ENCODE measurements around the gene PRICKLE4. TPM values are rescaled to one million over a fixed set of nuclear protein-coding genes. Genes with fewer than 3 reads are reported as not detected.
A peak's percentile ranks its signal among the peaks of the same experiment; 100 is the strongest.
"Not testable (repeated sequence)": the region's sequence is repeated elsewhere in the genome, so short reads cannot be mapped to it uniquely, and the experiment has no call there.

PRICKLE4 gene
- total RNA-seq, 1 donor from 2014 or later = 13.1 TPM

- no peak for DNase-seq (ENCODE audit: low spot score)
These were observed 36.3 kb upstream of the PRICKLE4 start for GRCh38 chr6:41744236-41744787.

- DNase-seq (ENCODE audit: low spot score) = no peak
These were observed 34.5 kb upstream of the PRICKLE4 start for GRCh38 chr6:41746107-41746506.

GRCh38 chr6:41747256-41748101 lies 33.1 kb upstream of the PRICKLE4 start, which contains the start of gene PGC:
PGC (minus strand) TSS chr6:41747397; CDS start chr6:41747334, 63 bp downstream.
- DNase-seq (ENCODE audit: low spot score) = no peak

GRCh38 chr6:41748102-41748477 lies 32.5 kb upstream of the PRICKLE4 start:
- DNase-seq (ENCODE audit: low spot score) = no peak

GRCh38 chr6:41748542-41748941 lies 32.0 kb upstream of the PRICKLE4 start:
- no peak for DNase-seq (ENCODE audit: low spot score)

GRCh38 chr6:41750374-41750773 lies 30.2 kb upstream of the PRICKLE4 start:
- no peak for DNase-seq (ENCODE audit: low spot score)

GRCh38 chr6:41755895-41756294 lies 24.7 kb upstream of the PRICKLE4 start:
- DNase-seq (ENCODE audit: low spot score) = no peak

GRCh38 chr6:41756354-41756753 lies 24.2 kb upstream of the PRICKLE4 start:
- DNase-seq (ENCODE audit: low spot score) = no peak

GRCh38 chr6:41757271-41757670 lies 23.3 kb upstream of the PRICKLE4 start:
- no peak for DNase-seq (ENCODE audit: low spot score)

GRCh38 chr6:41757931-41758640 lies 22.5 kb upstream of the PRICKLE4 start:
- DNase-seq (ENCODE audit: low spot score) = no peak

- DNase-seq (ENCODE audit: low spot score) = no peak
These were observed 21.9 kb upstream of the PRICKLE4 start for GRCh38 chr6:41758641-41759035.

- DNase-seq (ENCODE audit: low spot score) = no peak
These were observed 21.3 kb upstream of the PRICKLE4 start for GRCh38 chr6:41759106-41759904.

- no peak for DNase-seq (ENCODE audit: low spot score)
These were observed 20.5 kb upstream of the PRICKLE4 start for GRCh38 chr6:41759905-41760579.

- DNase-seq (ENCODE audit: low spot score) = no peak
These were observed 17.1 kb upstream of the PRICKLE4 start for GRCh38 chr6:41763470-41763869.

GRCh38 chr6:41766043-41766664 lies 14.4 kb upstream of the PRICKLE4 start:
- DNase-seq (ENCODE audit: low spot score) = not testable (repeated sequence)

- peak; percentile 55 for DNase-seq (ENCODE audit: low spot score)
These were observed 13.3 kb upstream of the PRICKLE4 start for GRCh38 chr6:41767112-41767833.

- no peak for DNase-seq (ENCODE audit: low spot score)
These were observed 11.9 kb upstream of the PRICKLE4 start for GRCh38 chr6:41768545-41769308.

- no peak for DNase-seq (ENCODE audit: low spot score)
These were observed 11.2 kb upstream of the PRICKLE4 start for GRCh38 chr6:41769376-41769775.

GRCh38 chr6:41770381-41771057 lies 10.1 kb upstream of the PRICKLE4 start:
- DNase-seq (ENCODE audit: low spot score) = no peak
